Measurements from ENCODE around the gene ADGRG3. TPM values are rescaled to one million over a fixed set of nuclear protein-coding genes. Genes with fewer than 3 reads are reported as not detected.

The ADGRG3 gene
- total RNA-seq, 1 experiment from 2014 or later: 0.46 TPM

- H3K4me1 Mint-ChIP-seq: peaks cover 12 to 31% of the 10 kb centered on the region in 2 experiments
These were observed 29.7 kb upstream of the ADGRG3 start for GRCh38 chr16:57638381-57638780.

More at GRCh38 chr16:57638381-57638780, 29.7 kb upstream of the ADGRG3 start:
- no CpG with 5 or more reads among the region's 2 CpGs for WGBS (ENCODE audit: extremely low coverage, insufficient read length, low lambda C conversion rate)
- no peak overlapping the region for H2BK20ac ChIP-seq (ENCODE audit: low read depth, low read length, poor library complexity, severe bottlenecking)
- H3K9ac ChIP-seq (ENCODE audit: extremely low read depth, insufficient read length, low read length): no peak overlapping the region
- Mint-ChIP-seq H3K9me3 (no peaks in the 10 kb centered on the region), H3K36me3 (ENCODE audit: insufficient read depth in 1 of 3, low read depth in 3 of 3) (no peaks in the 10 kb centered on the region), H3K27ac (no peak overlapping the region), H3K27me3 (ENCODE audit: low read depth) (peaks cover 45% of the 10 kb centered on the region), H3K4me3 (no peak overlapping the region)
- H2BK15ac ChIP-seq (ENCODE audit: low read depth, low read length): no peak overlapping the region
- no peak for DNase-seq
- no peak overlapping the region for H3T11ph ChIP-seq (ENCODE audit: low read length)
- H3K79me1 ChIP-seq (ENCODE audit: insufficient read depth, low read depth, low read length, poor library complexity, severe bottlenecking): no peaks in the 10 kb centered on the region
- H4K20me1 ChIP-seq (ENCODE audit: control insufficient read depth, insufficient read depth, insufficient read length): no peaks in the 10 kb centered on the region
- peaks cover 2% of the 10 kb centered on the region; the same call in 1 of the 2 replicates for H3K27me3 ChIP-seq (ENCODE audit: insufficient read depth, low read length)
- H2AFZ ChIP-seq (ENCODE audit: low read length): no peak overlapping the region
- H3K14ac ChIP-seq (ENCODE audit: insufficient read depth, low read length): no peak overlapping the region
- H4K91ac ChIP-seq (ENCODE audit: insufficient read length, low read depth, low read length): no peak overlapping the region
- H3K79me2 ChIP-seq (ENCODE audit: insufficient read depth, low read length): no peaks in the 10 kb centered on the region
- no peak overlapping the region for H2BK5ac ChIP-seq (ENCODE audit: insufficient read length, low read length)
- H3K56ac ChIP-seq (ENCODE audit: insufficient read length, low read depth, low read length): no peak overlapping the region
- no peaks in the 10 kb centered on the region for H3K23me2 ChIP-seq (ENCODE audit: insufficient read length, low read depth, low read length, poor library complexity, severe bottlenecking)
- H3K27ac ChIP-seq (ENCODE audit: insufficient read length, low read depth, low read length): no peak overlapping the region
- no peak overlapping the region for H2BK12ac ChIP-seq (ENCODE audit: insufficient read length, low read depth, low read length)
- no peak overlapping the region for H2BK120ac ChIP-seq (ENCODE audit: low read depth, low read length, poor library complexity, severe bottlenecking)
- no peak overlapping the region for H3K4me2 ChIP-seq (ENCODE audit: insufficient read depth, insufficient read length, low read length)
- H4K8ac ChIP-seq (replicated peaks; ENCODE audit: insufficient read length, low read depth, low read length): no peak overlapping the region
- H3K18ac ChIP-seq (ENCODE audit: insufficient read length, low read depth, low read length): no peak overlapping the region
- no peaks in the 10 kb centered on the region for H3K4me1 ChIP-seq (ENCODE audit: insufficient read depth, low read length)
- H3K9me3 ChIP-seq (ENCODE audit: control insufficient read depth, low read depth, low read length): no peaks in the 10 kb centered on the region
- no peak overlapping the region for H3K23ac ChIP-seq (ENCODE audit: insufficient read length, low read depth, low read length)
- H3K4ac ChIP-seq (ENCODE audit: low read depth, low read length): no peak overlapping the region
- H4K5ac ChIP-seq (ENCODE audit: insufficient read length, low read depth, low read length): no peak overlapping the region
- H2AK5ac ChIP-seq (ENCODE audit: insufficient read length, low read length): no peak overlapping the region
- TF ChIP-seq, protein P1, sequence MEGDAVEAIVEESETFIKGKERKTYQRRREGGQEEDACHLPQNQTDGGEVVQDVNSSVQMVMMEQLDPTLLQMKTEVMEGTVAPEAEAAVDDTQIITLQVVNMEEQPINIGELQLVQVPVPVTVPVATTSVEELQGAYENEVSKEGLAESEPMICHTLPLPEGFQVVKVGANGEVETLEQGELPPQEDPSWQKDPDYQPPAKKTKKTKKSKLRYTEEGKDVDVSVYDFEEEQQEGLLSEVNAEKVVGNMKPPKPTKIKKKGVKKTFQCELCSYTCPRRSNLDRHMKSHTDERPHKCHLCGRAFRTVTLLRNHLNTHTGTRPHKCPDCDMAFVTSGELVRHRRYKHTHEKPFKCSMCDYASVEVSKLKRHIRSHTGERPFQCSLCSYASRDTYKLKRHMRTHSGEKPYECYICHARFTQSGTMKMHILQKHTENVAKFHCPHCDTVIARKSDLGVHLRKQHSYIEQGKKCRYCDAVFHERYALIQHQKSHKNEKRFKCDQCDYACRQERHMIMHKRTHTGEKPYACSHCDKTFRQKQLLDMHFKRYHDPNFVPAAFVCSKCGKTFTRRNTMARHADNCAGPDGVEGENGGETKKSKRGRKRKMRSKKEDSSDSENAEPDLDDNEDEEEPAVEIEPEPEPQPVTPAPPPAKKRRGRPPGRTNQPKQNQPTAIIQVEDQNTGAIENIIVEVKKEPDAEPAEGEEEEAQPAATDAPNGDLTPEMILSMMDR (conservative IDR thresholded peaks at IDR 0.05): no peak
